GM10248 (cell line): ENCODE results near the gene MYH3.

Experiments used
- CTCF ChIA-PET: fragments of 300-600 bp; sonication (Branson Sonifier 250); formaldehyde crosslinking; extraction: SDS; loops from one replicate; lab custom pipeline; 2021; ENCODE audit warnings: antibody characterized with exemption; lab: Yijun Ruan, JAX
- POLR2A ChIA-PET: fragments of 350-650 bp; sonication (Branson Sonifier 250); formaldehyde crosslinking; extraction: SDS; loops from one replicate; lab custom pipeline; 2020; ENCODE audit warnings: antibody characterized with exemption; lab: Yijun Ruan, JAX
- DNase-seq: peaks from one replicate; pipeline ENCODE4 v3.0.0; 2012; ENCODE audit errors: extremely low spot score
- TF ChIP-seq, protein P1 (sequence below): IDR thresholded peaks from 2 replicates; pipeline ENCODE4 v1.5.1; 2012; ENCODE audit warnings: mild to moderate bottlenecking, low read depth; ENCODE audit errors: extremely low read depth, missing control alignments, control extremely low read depth

MYH3 gene

DNA sequence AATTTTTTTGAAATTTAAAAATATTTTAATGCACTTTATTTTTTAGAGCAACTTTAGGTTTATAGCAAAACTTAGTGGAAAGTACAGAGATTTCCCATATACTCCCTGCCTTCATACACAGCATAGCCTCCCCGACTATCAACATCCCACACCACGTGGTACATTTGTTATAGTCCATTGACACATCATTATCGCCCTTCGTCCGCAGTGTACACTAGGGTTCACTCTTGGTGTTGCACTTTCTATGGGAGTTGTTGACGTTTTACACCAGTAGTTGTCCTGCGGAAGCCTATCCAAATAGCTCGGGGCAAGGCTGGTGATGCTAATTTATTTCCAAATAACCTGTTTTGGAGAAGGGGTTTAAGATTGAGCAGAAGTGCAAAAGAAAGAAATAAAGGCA, 52.6 kb downstream of the MYH3 start:
- POLR2A ChIA-PET, result no interaction called here
- CTCF ChIA-PET, result interaction anchor here (8.5 kb wide), 1 partner anchor 12 kb away, joined by 85 read pairs; no protein-coding TSS in a partner anchor
- DNase-seq, result no peak
- TF ChIP-seq, protein P1, sequence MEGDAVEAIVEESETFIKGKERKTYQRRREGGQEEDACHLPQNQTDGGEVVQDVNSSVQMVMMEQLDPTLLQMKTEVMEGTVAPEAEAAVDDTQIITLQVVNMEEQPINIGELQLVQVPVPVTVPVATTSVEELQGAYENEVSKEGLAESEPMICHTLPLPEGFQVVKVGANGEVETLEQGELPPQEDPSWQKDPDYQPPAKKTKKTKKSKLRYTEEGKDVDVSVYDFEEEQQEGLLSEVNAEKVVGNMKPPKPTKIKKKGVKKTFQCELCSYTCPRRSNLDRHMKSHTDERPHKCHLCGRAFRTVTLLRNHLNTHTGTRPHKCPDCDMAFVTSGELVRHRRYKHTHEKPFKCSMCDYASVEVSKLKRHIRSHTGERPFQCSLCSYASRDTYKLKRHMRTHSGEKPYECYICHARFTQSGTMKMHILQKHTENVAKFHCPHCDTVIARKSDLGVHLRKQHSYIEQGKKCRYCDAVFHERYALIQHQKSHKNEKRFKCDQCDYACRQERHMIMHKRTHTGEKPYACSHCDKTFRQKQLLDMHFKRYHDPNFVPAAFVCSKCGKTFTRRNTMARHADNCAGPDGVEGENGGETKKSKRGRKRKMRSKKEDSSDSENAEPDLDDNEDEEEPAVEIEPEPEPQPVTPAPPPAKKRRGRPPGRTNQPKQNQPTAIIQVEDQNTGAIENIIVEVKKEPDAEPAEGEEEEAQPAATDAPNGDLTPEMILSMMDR, result no peak

DNA sequence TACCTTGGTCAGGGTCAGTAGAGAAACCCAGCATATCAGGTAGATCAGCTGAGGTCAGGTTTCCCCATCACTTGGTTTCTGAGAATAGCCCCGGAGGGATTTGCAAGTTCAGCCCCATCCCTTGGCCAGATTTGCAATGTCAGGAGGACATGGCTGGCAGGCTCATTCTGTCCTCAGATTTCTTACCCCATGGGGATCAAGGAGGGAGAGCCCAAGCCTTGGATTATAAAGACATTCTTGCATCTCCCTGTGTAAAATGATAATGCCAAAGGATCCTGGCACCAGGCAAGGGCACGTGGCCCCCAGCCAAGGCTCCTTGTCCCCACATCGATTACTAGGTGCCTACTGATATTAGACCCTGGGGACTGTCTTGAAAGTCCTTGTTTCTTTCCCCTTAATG, 53.2 kb downstream of the MYH3 start:
- ChIA-PET POLR2A (no interaction called here), CTCF (interaction anchor here (8.5 kb wide), 1 partner anchor 13 kb away, joined by 85 read pairs; no protein-coding TSS in a partner anchor)
- DNase-seq, result no peak
- TF ChIP-seq, protein P1, result no peak

DNA sequence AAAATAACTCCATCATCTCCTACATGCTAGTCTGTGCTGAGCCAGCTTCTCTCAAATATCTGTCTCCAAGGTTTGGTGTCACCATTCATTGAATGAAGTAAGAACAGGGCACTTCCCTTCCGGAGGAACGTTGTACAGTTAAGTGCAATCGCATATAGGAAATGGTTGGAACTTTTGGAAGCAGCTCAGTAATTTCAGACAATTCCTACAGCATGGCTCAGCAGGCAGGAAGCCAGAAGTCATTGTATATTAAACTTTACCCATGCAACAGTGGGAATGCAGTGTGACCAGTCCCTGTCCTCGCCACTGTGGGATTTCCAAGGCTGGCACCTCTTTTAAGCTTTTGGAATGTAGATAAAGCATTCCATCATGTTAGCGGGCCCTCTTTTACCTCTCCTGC, 56.5 kb downstream of the MYH3 start:
- ChIA-PET CTCF (interaction anchor here (1.0 to 8.5 kb wide), 3 partner anchors 12 to 273 kb away, joined by 3 to 85 read pairs (median 3); no protein-coding TSS in a partner anchor), POLR2A (no interaction called here)
- no peak for DNase-seq
- TF ChIP-seq, protein P1, result no peak

- ChIA-PET POLR2A (no interaction called here), CTCF (interaction anchor here (1.5 to 8.5 kb wide), 2 partner anchors 18 to 48 kb away, joined by 3 to 85 read pairs; no protein-coding TSS in a partner anchor)
- no peak for DNase-seq
- TF ChIP-seq, protein P1, result no peak
These were observed 58.5 kb downstream of the MYH3 start for GRCh38 chr17:10598621-10599020.

DNA sequence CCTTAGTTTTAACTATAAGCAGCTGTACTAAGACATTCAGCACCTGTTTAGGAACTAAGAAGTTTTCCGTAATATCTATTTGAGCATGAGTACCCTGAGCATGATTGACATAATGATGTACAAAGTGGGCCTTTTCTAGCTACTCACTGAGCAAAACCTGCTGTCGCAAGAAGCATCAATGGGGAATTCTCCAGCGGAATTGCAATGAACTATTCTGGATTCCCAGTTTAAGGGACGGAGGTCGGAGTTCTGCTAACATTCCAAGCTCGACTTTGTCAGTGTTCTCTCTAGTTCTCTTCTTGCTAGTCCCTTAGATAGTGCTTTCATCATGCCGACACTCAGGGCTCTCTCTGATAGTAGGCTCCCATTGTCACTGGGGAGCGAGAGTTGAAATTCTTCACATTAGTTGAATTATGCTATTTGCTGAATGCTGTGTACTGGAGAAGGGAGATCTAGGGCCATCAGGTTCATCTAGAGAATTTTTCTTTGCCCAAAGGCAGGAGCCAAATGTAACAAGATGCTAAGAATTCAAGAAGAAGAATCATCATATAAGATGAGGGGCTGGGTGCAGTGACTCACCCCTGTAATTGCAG, 67.5 kb downstream of the MYH3 start:
- TF ChIP-seq, protein P1, result no peak
- CTCF ChIA-PET, result interaction anchor here (2.0 kb wide), 1 partner anchor 25 kb away, joined by 8 read pairs; no protein-coding TSS in a partner anchor
- POLR2A ChIA-PET, result no interaction called here
- no peak for DNase-seq

DNA sequence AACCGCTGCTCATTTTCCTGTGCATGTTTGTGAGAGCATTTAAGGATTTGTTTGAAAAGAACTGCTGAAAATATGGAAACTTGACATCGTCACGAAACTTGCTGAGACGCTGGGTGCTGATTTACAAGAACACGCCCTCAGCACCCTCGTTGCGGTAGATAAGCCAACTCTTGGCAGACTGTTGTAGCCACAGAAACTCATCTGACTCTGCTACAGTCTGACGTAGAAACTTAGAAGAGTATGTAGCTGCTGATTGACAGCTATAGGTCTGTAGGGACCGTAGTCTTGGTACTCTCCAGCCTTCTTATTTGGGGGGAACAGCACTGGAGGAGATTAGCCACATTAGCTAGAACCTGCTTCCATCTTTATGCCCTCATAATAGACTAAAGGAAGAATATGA, 71.6 kb downstream of the MYH3 start:
- POLR2A ChIA-PET, result no interaction called here
- DNase-seq, result no peak
- CTCF ChIA-PET, result no interaction called here
- TF ChIP-seq, protein P1, result no peak
